Measurements from ENCODE around the gene GJA5.

Gene GJA5

DNA sequence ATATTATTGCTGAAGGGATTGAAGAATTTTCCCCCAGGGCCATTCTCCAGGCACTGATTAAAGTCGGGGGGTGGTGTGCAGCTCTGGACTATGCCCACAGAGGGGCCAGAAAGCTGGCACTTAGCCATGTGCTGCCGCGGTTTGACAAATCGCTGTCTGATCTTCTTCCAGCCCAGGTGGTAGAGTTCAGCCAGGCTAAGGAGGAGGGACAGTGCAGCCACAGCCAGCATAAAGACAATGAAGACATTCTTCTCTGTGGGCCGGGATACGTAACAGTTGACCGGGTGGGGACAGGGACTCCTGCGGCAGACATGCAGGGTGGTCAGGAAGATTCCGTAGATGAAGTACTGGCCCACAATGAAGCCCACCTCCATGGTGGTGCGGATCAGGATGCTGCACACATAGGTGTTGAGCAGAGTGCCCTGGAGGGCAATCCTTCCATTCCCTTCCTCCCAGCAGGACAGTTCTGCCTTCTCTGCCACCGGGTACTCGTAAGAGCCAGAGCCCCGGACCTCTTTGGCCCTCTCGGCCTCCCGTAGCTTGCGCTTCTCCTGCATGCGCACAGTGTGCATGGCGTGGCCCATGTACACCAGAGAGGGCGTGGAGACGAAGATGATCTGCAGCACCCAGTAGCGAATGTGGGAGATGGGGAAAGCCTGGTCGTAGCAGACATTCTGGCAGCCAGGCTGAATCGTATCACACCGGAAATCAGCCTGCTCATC lies 1.9 kb downstream of the GJA5 start:
- Mint-ChIP-seq H3K4me1 (peaks cover 55% of the 10 kb centered on the region), H3K4me3 (no peak overlapping the region), H3K27me3 (ENCODE audit: low read depth) (no peaks in the 10 kb centered on the region), H3K36me3 (ENCODE audit: low read depth) (no peaks in the 10 kb centered on the region), H3K9me3 (no peaks in the 10 kb centered on the region), H3K27ac (no peak overlapping the region)
- no peak for TF ChIP-seq CTCF (IDR thresholded peaks at IDR 0.05; ENCODE audit: unreplicated experiment in 3 of 3)

DNA sequence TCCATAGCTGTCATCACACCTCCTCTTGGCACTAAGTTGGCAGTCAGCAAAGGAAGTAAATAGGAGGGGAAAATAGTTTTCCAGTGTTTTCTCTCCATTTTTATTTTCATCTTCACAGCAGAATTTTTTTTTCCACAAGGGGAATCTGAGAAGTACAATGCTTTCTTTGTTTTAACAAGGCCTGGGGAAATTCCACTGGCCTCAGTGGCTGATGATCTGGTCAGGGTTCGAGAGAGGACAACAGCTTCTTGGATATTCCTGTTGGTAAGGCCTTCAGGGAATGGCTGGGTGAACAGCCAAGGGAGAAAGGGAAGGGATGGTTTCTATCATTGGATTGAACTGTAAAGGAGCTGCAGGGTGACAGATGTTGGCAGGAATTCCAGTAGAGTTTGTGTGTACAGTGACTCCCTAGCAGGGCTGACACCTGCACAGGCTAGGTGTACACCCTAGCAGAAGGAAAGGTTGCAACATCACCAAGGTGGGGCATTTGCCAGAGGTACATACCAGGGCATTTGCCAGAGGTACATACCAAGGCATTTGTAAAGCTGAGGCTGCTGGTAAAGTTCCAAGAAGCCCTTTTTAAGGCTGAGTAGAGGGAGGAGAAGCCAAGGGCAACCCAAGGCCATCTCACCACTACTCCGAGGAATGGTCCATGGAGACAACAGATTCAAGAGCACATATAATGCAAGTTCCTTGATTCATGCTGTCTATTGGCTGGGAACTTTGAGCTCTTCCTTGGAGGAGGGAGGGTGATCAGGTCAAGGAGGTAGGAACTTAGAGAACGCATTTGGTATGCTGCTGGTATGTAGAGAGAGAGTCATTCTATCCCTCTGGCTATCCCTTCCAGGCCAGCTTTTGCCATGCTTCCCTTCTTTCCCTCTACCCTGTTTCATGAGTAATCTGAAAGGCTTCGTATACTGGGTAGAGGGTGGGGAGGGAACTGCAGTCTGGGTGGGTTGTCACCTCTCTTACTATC lies 3.1 kb downstream of the GJA5 start:
- no peak overlapping the region for H3K27ac Mint-ChIP-seq
- H3K27me3 Mint-ChIP-seq (ENCODE audit: low read depth) = no peaks in the 10 kb centered on the region
- peaks cover 51% of the 10 kb centered on the region for H3K4me1 Mint-ChIP-seq
- H3K9me3 Mint-ChIP-seq = no peaks in the 10 kb centered on the region
- H3K36me3 Mint-ChIP-seq (ENCODE audit: low read depth) = no peaks in the 10 kb centered on the region
- no peak for TF ChIP-seq CTCF (IDR thresholded peaks at IDR 0.05; ENCODE audit: unreplicated experiment in 3 of 3)
- no peak overlapping the region for H3K4me3 Mint-ChIP-seq

GRCh38 chr1:147756341-147756740 lies 4.1 kb downstream of the GJA5 start:
- H3K9me3 Mint-ChIP-seq = no peaks in the 10 kb centered on the region
- H3K4me1 Mint-ChIP-seq = peaks cover 43% of the 10 kb centered on the region
- no peak for TF ChIP-seq CTCF (IDR thresholded peaks at IDR 0.05; ENCODE audit: unreplicated experiment in 3 of 3)
- no peaks in the 10 kb centered on the region for H3K36me3 Mint-ChIP-seq (ENCODE audit: low read depth)
- no peak overlapping the region for H3K4me3 Mint-ChIP-seq
- H3K27ac Mint-ChIP-seq = no peak overlapping the region
- no peaks in the 10 kb centered on the region for H3K27me3 Mint-ChIP-seq (ENCODE audit: low read depth)

GRCh38 chr1:147754661-147755060 lies 5.7 kb downstream of the GJA5 start:
- H3K9me3 Mint-ChIP-seq = no peaks in the 10 kb centered on the region
- no peak overlapping the region for H3K4me3 Mint-ChIP-seq
- no peaks in the 10 kb centered on the region for H3K36me3 Mint-ChIP-seq (ENCODE audit: low read depth)
- H3K27ac Mint-ChIP-seq = no peak overlapping the region
- H3K27me3 Mint-ChIP-seq (ENCODE audit: low read depth) = no peaks in the 10 kb centered on the region
- TF ChIP-seq CTCF (IDR thresholded peaks at IDR 0.05; ENCODE audit: unreplicated experiment in 3 of 3) = no peak
- H3K4me1 Mint-ChIP-seq = peaks cover 39% of the 10 kb centered on the region

- peaks cover 33% of the 10 kb centered on the region for H3K4me1 Mint-ChIP-seq
- H3K9me3 Mint-ChIP-seq = no peaks in the 10 kb centered on the region
- H3K27me3 Mint-ChIP-seq (ENCODE audit: low read depth) = no peaks in the 10 kb centered on the region
- no peaks in the 10 kb centered on the region for H3K36me3 Mint-ChIP-seq (ENCODE audit: low read depth)
- no peak for TF ChIP-seq CTCF (IDR thresholded peaks at IDR 0.05; ENCODE audit: unreplicated experiment in 3 of 3)
- no peak overlapping the region for H3K4me3 Mint-ChIP-seq
- peak overlapping the region in 1 of 3 experiments; percentile 24 for H3K27ac Mint-ChIP-seq
Measured at GRCh38 chr1:147753081-147753480, 7.3 kb downstream of the GJA5 start.
